ENCODE data around the gene ANKDD1A. TPM values are rescaled to one million over a fixed set of nuclear protein-coding genes. Genes with fewer than 3 reads are reported as not detected.
A peak's percentile ranks its signal among the peaks of the same experiment; 100 is the strongest.

The ANKDD1A gene
- total RNA-seq, 1 donor from 2014 or later, result 6.9 TPM

- no peak overlapping the region for H3K27ac Mint-ChIP-seq (ENCODE audit: unreplicated experiment)
- no peak for TF ChIP-seq CTCF (IDR thresholded peaks at IDR 0.05; ENCODE audit: unreplicated experiment)
- H3K9me3 Mint-ChIP-seq (ENCODE audit: unreplicated experiment), result no peaks in the 10 kb centered on the region
- peaks cover 14% of the 10 kb centered on the region for H3K36me3 Mint-ChIP-seq (ENCODE audit: low read depth, unreplicated experiment)
- H3K4me1 Mint-ChIP-seq (ENCODE audit: unreplicated experiment), result peaks cover 22% of the 10 kb centered on the region
- peaks cover 5% of the 10 kb centered on the region for H3K27me3 Mint-ChIP-seq (ENCODE audit: unreplicated experiment)
- DNase-seq (ENCODE audit: low spot score), result no peak
- H3K4me3 Mint-ChIP-seq (ENCODE audit: unreplicated experiment), result peak overlapping the region; percentile 47
These were observed 79.9 kb downstream of the ANKDD1A start for GRCh38 chr15:64991536-64992135.

- DNase-seq (ENCODE audit: low spot score), result no peak
- peaks cover 4% of the 10 kb centered on the region for H3K27me3 Mint-ChIP-seq (ENCODE audit: unreplicated experiment)
- H3K36me3 Mint-ChIP-seq (ENCODE audit: low read depth, unreplicated experiment), result peaks cover 6% of the 10 kb centered on the region
- no peak for TF ChIP-seq CTCF (IDR thresholded peaks at IDR 0.05; ENCODE audit: unreplicated experiment)
- no peak overlapping the region for H3K4me3 Mint-ChIP-seq (ENCODE audit: unreplicated experiment)
- H3K27ac Mint-ChIP-seq (ENCODE audit: unreplicated experiment), result no peak overlapping the region
- H3K9me3 Mint-ChIP-seq (ENCODE audit: unreplicated experiment), result no peaks in the 10 kb centered on the region
- peaks cover 15% of the 10 kb centered on the region for H3K4me1 Mint-ChIP-seq (ENCODE audit: unreplicated experiment)
These were observed 81.6 kb downstream of the ANKDD1A start for GRCh38 chr15:64993290-64993689.

- no peak for DNase-seq (ENCODE audit: low spot score)
- no peaks in the 10 kb centered on the region for H3K36me3 Mint-ChIP-seq (ENCODE audit: low read depth, unreplicated experiment)
- H3K27me3 Mint-ChIP-seq (ENCODE audit: unreplicated experiment), result no peaks in the 10 kb centered on the region
- no peaks in the 10 kb centered on the region for H3K4me1 Mint-ChIP-seq (ENCODE audit: unreplicated experiment)
- no peaks in the 10 kb centered on the region for H3K9me3 Mint-ChIP-seq (ENCODE audit: unreplicated experiment)
- no peak overlapping the region for H3K4me3 Mint-ChIP-seq (ENCODE audit: unreplicated experiment)
- TF ChIP-seq CTCF (IDR thresholded peaks at IDR 0.05; ENCODE audit: unreplicated experiment), result no peak
- no peak overlapping the region for H3K27ac Mint-ChIP-seq (ENCODE audit: unreplicated experiment)
These were observed 85.4 kb downstream of the ANKDD1A start for GRCh38 chr15:64997066-64997465.

DNA sequence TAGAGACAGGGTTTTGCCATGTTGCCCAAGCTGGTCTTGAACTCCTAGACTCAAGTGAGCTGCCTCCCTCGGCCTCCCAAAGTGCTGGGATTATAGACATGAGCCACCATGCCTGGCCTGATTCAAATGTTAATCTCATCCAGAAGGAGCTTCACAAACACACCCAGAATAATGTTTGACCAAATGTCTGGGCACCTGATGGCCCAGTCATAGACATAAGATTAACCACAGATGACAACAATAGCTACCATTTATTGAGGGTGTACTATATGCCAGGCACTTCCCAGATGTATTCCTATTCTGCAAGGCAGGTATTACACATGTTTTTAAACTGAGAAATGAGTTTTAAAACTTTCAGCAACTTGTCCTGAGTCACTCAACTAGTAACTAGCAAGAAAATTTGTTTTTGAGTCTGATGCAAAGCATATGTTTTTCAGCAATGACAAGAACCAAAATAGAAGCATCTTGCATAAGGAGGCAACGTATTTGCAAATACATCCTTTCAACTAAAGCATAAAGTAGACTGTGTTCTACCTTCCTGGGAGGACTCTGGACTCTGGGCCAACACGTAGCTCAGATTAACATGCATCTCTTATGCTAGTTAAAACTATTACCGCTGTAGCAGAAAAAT is 86.2 kb downstream of the ANKDD1A start:
- no peak for DNase-seq (ENCODE audit: low spot score)
- no peaks in the 10 kb centered on the region for H3K9me3 Mint-ChIP-seq (ENCODE audit: unreplicated experiment)
- H3K4me1 Mint-ChIP-seq (ENCODE audit: unreplicated experiment), result no peaks in the 10 kb centered on the region
- H3K27me3 Mint-ChIP-seq (ENCODE audit: unreplicated experiment), result no peaks in the 10 kb centered on the region
- no peak for TF ChIP-seq CTCF (IDR thresholded peaks at IDR 0.05; ENCODE audit: unreplicated experiment)
- no peak overlapping the region for H3K4me3 Mint-ChIP-seq (ENCODE audit: unreplicated experiment)
- no peaks in the 10 kb centered on the region for H3K36me3 Mint-ChIP-seq (ENCODE audit: low read depth, unreplicated experiment)
- H3K27ac Mint-ChIP-seq (ENCODE audit: unreplicated experiment), result no peak overlapping the region

- H3K27me3 Mint-ChIP-seq (ENCODE audit: unreplicated experiment), result no peaks in the 10 kb centered on the region
- H3K4me3 Mint-ChIP-seq (ENCODE audit: unreplicated experiment), result no peak overlapping the region
These were observed 93.3 kb downstream of the ANKDD1A start for GRCh38 chr15:65004993-65005392.

More at GRCh38 chr15:65004993-65005392, 93.3 kb downstream of the ANKDD1A start:
- DNase-seq (ENCODE audit: low spot score), result no peak
- Mint-ChIP-seq H3K4me1 (ENCODE audit: unreplicated experiment) (no peaks in the 10 kb centered on the region), H3K36me3 (ENCODE audit: low read depth, unreplicated experiment) (peaks cover 3% of the 10 kb centered on the region), H3K27ac (ENCODE audit: unreplicated experiment) (peak overlapping the region; percentile 44), H3K9me3 (ENCODE audit: unreplicated experiment) (no peaks in the 10 kb centered on the region)
- no peak for TF ChIP-seq CTCF (IDR thresholded peaks at IDR 0.05; ENCODE audit: unreplicated experiment)
